Esophagus muscularis mucosa (tissue), 4 donors: ENCODE data around the gene DEPP1. TPM values are rescaled to one million over a fixed set of nuclear protein-coding genes. Genes with fewer than 3 reads are reported as not detected.

Experiments used
- DNase-seq: peaks from one replicate; pipeline ENCODE4 v3.0.0-alpha.2; 2017; ENCODE audit errors: extremely low spot score
- H3K27ac ChIP-seq, 4 donors: fragments of 200-600 bp; sonication (generic); replicated peaks in 1 of 4; 1 replicate in 3 of 4; 2 replicates in 1 of 4; pipeline ENCODE4 v1.5.1; 2016 to 2019; ENCODE audit warnings: mild to moderate bottlenecking in 1 of 4
- H3K27me3 ChIP-seq, 4 donors: fragments of 200-600 bp; sonication (generic); one replicate each; pipeline versions ENCODE4 v1.5.1 to v1.6.0; 2016 to 2019
- H3K36me3 ChIP-seq, 4 donors: fragments of 200-600 bp; sonication (generic); one replicate each; pipeline ENCODE4 v1.5.1; 2016 to 2019
- H3K4me1 ChIP-seq, 4 donors: fragments of 200-600 bp; sonication (generic); one replicate each; pipeline ENCODE4 v1.5.1; 2016 to 2019
- H3K4me3 ChIP-seq, 4 donors: fragments of 200-600 bp; sonication (generic); 1 replicate in 2 of 4; 2 replicates in 2 of 4; pipeline ENCODE4 v1.5.1; 2016 to 2019; ENCODE audit warnings: mild to moderate bottlenecking in 4 of 4, moderate library complexity in 1 of 4
- H3K9me3 ChIP-seq, 4 donors: fragments of 200-600 bp; sonication (generic); 1 replicate in 3 of 4; 2 replicates in 1 of 4; pipeline ENCODE4 v1.5.1; 2016 to 2019
- CTCF ChIP-seq, 3 experiments: fragments of 200-600 bp in 2 of 3; fragments of 450-650 bp in 1 of 3; sonication (generic) in 2 of 3; IDR thresholded peaks; one replicate each; pipeline ENCODE4 v1.5.1; 2017 to 2019; ENCODE audit warnings: antibody characterized with exemption in 3 of 3, mild to moderate bottlenecking in 2 of 3, moderate library complexity in 1 of 3
- EP300 ChIP-seq: sonication (generic); formaldehyde crosslinking; IDR thresholded peaks from one replicate; pipeline ENCODE4 v1.6.1; 2017; ENCODE audit warnings: antibody characterized with exemption
- POLR2A ChIP-seq: fragments of 450-650 bp; IDR thresholded peaks from one replicate; pipeline ENCODE4 v1.6.1; 2017; ENCODE audit warnings: antibody characterized with exemption, moderate library complexity, mild to moderate bottlenecking, low read depth
- POLR2AphosphoS5 ChIP-seq, 2 donors: sonication (generic); formaldehyde crosslinking; IDR thresholded peaks; one replicate each; pipeline ENCODE4 v1.6.1; 2017; ENCODE audit warnings: antibody characterized with exemption in 2 of 2
- WGBS: methylation state at CpG from one replicate; pipeline ENCODE4 v1.1.5; 2018; 5-methylcytosine and 5-hydroxymethylcytosine counted together
- intact Hi-C: fragments of 100-400 bp; cut with DNase I; formaldehyde crosslinking; loops from one replicate; pipeline ENCODE4 v1.15.1; 2023
- total RNA-seq, 4 donors: library from RNA; depleted of rRNA; stranded (reverse); fragments of >200 nt; gene quantifications; one replicate each; pipeline versions ENCODE4 v1.1.0 to v1.2.1, GENCODE V29; 2016

Gene DEPP1
- total RNA-seq, 4 donors from 2014 or later = 32.0 to 413 (median 126) TPM

- H3K4me1 ChIP-seq = peaks cover 83 to 94% (median 88%) of the 10 kb centered on the region in 4 donors
- TF ChIP-seq CTCF (IDR thresholded peaks at IDR 0.05) = no peak
- no peak for TF ChIP-seq EP300
- peak in 1 of 2 donors; percentile 12 for TF ChIP-seq POLR2AphosphoS5 (IDR thresholded peaks at IDR 0.05)
- no peak for TF ChIP-seq POLR2A
- 82% methylated on average over 11 of the region's 11 CpGs for WGBS
- intact Hi-C loops = no loop called here
- H3K36me3 ChIP-seq = peaks cover 4 to 47% (median 37%) of the 10 kb centered on the region in 4 donors
- H3K27ac ChIP-seq = peak overlapping the region; percentile 90 to 95 (median 92)
- no peaks in the 10 kb centered on the region for H3K9me3 ChIP-seq
- H3K4me3 ChIP-seq = no peak overlapping the region
- peak; percentile 86 for DNase-seq
- H3K27me3 ChIP-seq = no peaks in the 10 kb centered on the region
Observed at GRCh38 chr10:44993922-44994751, 15.5 kb upstream of the DEPP1 start.

- intact Hi-C loops = no loop called here
- H3K27me3 ChIP-seq = no peaks in the 10 kb centered on the region
- peaks cover 4 to 54% (median 45%) of the 10 kb centered on the region in 4 donors for H3K36me3 ChIP-seq
- peak overlapping the region; percentile 90 to 95 (median 92) for H3K27ac ChIP-seq
- H3K9me3 ChIP-seq = no peaks in the 10 kb centered on the region
- peak; percentile 60 for DNase-seq
- peaks cover 80 to 86% (median 82%) of the 10 kb centered on the region in 4 donors for H3K4me1 ChIP-seq
- 93% methylated on average over 12 of the region's 14 CpGs for WGBS
- TF ChIP-seq CTCF (IDR thresholded peaks at IDR 0.05) = no peak
- H3K4me3 ChIP-seq = no peak overlapping the region
Observed at GRCh38 chr10:44993226-44993921, 14.8 kb upstream of the DEPP1 start.

GRCh38 chr10:44992732-44993225, 14.2 kb upstream of the DEPP1 start:
- DNase-seq = peak; percentile 68
- Histone ChIP-seq H3K27me3 (no peaks in the 10 kb centered on the region), H3K27ac (peak overlapping the region; percentile 90 to 95 (median 92)), H3K4me3 (no peak overlapping the region), H3K4me1 (peaks cover 75 to 80% (median 77%) of the 10 kb centered on the region in 4 donors), H3K9me3 (no peaks in the 10 kb centered on the region), H3K36me3 (peaks cover 4 to 60% (median 47%) of the 10 kb centered on the region in 4 donors)
- TF ChIP-seq POLR2AphosphoS5 (IDR thresholded peaks at IDR 0.05) (no peak), EP300 (no peak), CTCF (IDR thresholded peaks at IDR 0.05) (no peak), POLR2A (no peak)
- intact Hi-C loops = no loop called here
- 94% methylated on average over 8 of the region's 8 CpGs for WGBS

- WGBS = 79% methylated on average over 4 of the region's 11 CpGs
- H3K27me3 ChIP-seq = no peaks in the 10 kb centered on the region
- no peaks in the 10 kb centered on the region for H3K9me3 ChIP-seq
- H3K27ac ChIP-seq = peak overlapping the region; percentile 5 to 95 (median 70)
- no peak for TF ChIP-seq POLR2AphosphoS5 (IDR thresholded peaks at IDR 0.05)
- DNase-seq = peak; percentile 80
- H3K4me3 ChIP-seq = no peak overlapping the region
- H3K4me1 ChIP-seq = peaks cover 69 to 78% (median 72%) of the 10 kb centered on the region in 4 donors
- peaks cover 4 to 66% (median 51%) of the 10 kb centered on the region in 4 donors for H3K36me3 ChIP-seq
- intact Hi-C loops = no loop called here
Observed at GRCh38 chr10:44992070-44992731, 13.6 kb upstream of the DEPP1 start.
